HFFc6 (cell line): ENCODE results near the gene SP140. TPM values are rescaled to one million over a fixed set of nuclear protein-coding genes. Genes with fewer than 3 reads are reported as not detected.
"Not testable (repeated sequence)": the region's sequence is repeated elsewhere in the genome, so short reads cannot be mapped to it uniquely, and the experiment has no call there.

ENCODE experiments used
- DNase-seq: peaks from one replicate; pipeline ENCODE4 v3.0.0-alpha.2; 2018
- H3K27ac Mint-ChIP-seq: 2 replicates; pipeline ENCODE4 v1.8.0; 2020; ENCODE audit warnings: mild to moderate bottlenecking, mixed read lengths
- H3K27me3 Mint-ChIP-seq: 2 replicates; pipeline ENCODE4 v1.8.0; 2021; ENCODE audit warnings: mild to moderate bottlenecking, moderate library complexity, mixed read lengths; ENCODE audit not compliant: insufficient read depth
- H3K36me3 Mint-ChIP-seq: 2 replicates; pipeline ENCODE4 v1.8.0; 2021; ENCODE audit warnings: low read depth, mixed read lengths
- H3K4me1 Mint-ChIP-seq: 2 replicates; pipeline ENCODE4 v1.8.0; 2020; ENCODE audit warnings: low read depth, mixed read lengths
- H3K4me3 Mint-ChIP-seq: 2 replicates; pipeline ENCODE4 v1.8.0; 2020; ENCODE audit warnings: mild to moderate bottlenecking, moderate library complexity, mixed read lengths
- H3K9me3 Mint-ChIP-seq: 2 replicates; pipeline ENCODE4 v1.8.0; 2020; ENCODE audit warnings: mild to moderate bottlenecking, mixed read lengths
- total RNA-seq, 6 experiments: library from RNA; stranded (reverse); fragmentation: NEBNext Ultra II Directional; extraction: Animal tissue kit (Norgen Biotek cat#: 25700); gene quantifications; 2 replicates in 1 of 6; 3 replicates in 5 of 6; pipeline ENCODE4 v1.2.3, GENCODE V29; 2021
- TF ChIP-seq, protein P1 (sequence below): fragments of 200-600 bp; sonication (generic); IDR thresholded peaks from 2 replicates; pipeline ENCODE4 v1.5.0; 2021; ENCODE audit warnings: antibody characterized with exemption, mild to moderate bottlenecking

The SP140 gene
- total RNA-seq, 6 experiments from 2014 or later: 0.12 to 1.6 (median 0.69) TPM

DNA sequence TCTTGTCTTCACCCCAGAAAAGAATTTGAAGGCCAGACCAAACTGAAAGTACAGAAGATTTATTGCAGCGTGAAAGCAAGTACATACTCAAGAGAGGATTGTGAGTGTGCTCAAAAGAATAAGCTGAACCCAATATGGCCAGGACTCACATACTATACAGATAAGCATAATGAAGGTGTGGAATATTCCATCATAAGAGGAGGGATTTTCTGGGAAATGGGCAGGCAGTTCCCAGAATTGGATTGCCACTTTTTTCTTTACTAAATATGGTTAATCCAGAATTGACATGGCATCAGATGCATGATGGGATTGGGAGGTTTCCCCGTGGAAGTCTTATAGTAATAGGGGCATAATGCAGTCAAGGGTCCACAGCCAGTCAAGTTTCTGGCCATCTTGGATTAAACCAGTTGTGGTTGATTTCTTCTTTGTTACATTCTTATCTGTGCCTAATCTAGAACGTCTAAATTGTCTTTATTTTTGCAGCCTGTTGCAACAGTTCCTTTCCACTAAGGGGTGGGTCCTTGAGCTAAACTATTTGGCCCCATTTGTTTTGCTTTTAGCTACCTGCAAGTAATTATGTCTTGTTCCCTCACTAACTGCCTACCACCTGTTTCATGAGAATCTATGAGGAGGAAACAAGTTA lies 110.4 kb downstream of the SP140 start:
- Mint-ChIP-seq H3K36me3 (peaks cover 50% of the 10 kb centered on the region), H3K27ac (no peak overlapping the region), H3K9me3 (no peaks in the 10 kb centered on the region), H3K4me1 (peaks cover 27% of the 10 kb centered on the region), H3K27me3 (no peaks in the 10 kb centered on the region), H3K4me3 (no peak overlapping the region)
- no peak for DNase-seq
- TF ChIP-seq, protein P1, sequence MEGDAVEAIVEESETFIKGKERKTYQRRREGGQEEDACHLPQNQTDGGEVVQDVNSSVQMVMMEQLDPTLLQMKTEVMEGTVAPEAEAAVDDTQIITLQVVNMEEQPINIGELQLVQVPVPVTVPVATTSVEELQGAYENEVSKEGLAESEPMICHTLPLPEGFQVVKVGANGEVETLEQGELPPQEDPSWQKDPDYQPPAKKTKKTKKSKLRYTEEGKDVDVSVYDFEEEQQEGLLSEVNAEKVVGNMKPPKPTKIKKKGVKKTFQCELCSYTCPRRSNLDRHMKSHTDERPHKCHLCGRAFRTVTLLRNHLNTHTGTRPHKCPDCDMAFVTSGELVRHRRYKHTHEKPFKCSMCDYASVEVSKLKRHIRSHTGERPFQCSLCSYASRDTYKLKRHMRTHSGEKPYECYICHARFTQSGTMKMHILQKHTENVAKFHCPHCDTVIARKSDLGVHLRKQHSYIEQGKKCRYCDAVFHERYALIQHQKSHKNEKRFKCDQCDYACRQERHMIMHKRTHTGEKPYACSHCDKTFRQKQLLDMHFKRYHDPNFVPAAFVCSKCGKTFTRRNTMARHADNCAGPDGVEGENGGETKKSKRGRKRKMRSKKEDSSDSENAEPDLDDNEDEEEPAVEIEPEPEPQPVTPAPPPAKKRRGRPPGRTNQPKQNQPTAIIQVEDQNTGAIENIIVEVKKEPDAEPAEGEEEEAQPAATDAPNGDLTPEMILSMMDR: no peak

DNA sequence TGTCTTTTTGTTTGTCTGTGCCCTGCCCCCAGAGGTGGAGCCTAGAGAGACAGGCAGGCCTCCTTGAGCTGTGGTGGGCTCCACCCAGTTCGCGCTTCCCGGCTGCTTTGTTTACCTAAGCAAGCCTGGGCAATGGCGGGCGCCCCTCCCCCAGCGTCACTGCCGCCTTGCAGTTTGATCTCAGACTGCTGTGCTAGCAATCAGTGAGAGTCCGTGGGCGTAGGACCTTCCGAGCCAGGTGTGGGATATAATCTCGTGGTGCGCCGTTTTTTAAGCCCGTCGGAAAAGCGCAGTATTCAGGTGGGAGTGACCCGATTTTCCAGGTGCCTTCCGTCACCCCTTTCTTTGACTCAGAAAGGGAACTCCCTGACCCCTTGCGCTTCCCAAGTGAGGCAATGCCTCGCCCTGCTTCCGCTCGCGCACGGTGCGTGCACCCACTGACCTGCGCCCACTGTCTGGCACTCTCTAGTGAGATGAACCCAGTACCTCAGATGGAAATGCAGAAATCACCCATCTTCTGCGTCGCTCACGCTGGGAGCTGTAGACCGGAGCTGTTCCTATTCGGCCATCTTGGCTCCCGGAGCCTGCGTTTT lies 116.5 kb downstream of the SP140 start:
- not testable (repeated sequence) for H3K9me3 Mint-ChIP-seq, H3K27ac Mint-ChIP-seq, H3K27me3 Mint-ChIP-seq, H3K4me3 Mint-ChIP-seq, DNase-seq
- H3K4me1 Mint-ChIP-seq: peaks cover 38% of the 10 kb centered on the region
- H3K36me3 Mint-ChIP-seq: peaks cover 30% of the 10 kb centered on the region

DNA sequence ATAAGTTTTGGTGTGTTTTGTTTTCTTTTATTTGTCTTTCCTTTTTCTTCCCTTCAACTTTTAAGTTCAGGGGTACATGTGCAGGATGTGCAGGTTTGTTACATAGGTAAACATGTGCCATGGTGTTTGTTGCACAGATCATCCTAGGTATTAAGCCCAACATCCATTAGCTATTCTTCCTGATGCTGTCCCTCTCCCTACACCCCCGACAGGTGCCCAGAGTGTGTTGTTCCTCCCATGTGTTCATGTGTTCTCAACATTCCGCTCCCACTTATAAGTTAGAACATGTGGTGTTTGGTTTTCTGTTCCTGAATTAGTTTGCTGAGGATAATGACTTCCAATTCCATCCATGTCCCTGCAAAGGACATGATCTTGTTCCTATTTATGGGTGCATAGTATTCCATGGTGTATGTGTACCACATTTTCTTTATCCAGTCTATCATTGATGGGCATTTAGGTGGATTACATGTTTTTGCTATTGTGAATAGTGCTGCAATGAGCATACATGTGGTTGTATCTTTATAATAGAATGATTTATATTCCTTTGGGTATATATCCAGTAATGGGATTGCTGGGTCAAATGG lies 117.6 kb downstream of the SP140 start:
- not testable (repeated sequence) for H3K27ac Mint-ChIP-seq, DNase-seq, H3K4me3 Mint-ChIP-seq, H3K27me3 Mint-ChIP-seq, H3K9me3 Mint-ChIP-seq
- peaks cover 46% of the 10 kb centered on the region for H3K4me1 Mint-ChIP-seq
- peaks cover 32% of the 10 kb centered on the region for H3K36me3 Mint-ChIP-seq

DNA sequence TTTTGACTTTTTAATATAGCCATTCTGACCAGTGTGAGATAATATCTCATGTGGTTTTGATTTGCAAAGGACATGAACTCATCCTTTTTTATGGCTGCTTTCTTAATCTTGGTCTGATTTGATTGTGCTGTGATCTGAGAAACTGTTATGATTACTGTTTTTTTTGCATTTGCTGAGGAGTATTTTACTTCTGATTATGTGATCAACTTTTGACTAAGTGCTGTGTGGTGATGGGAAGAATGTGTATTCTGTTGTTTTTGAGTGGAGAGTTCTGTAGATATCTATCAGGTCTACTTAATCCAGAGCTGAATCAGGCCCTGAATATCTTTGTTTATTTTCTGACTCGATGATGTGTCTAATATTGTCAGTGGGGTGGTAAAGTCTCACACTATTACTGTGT lies 118.2 kb downstream of the SP140 start:
- DNase-seq: peak; percentile 56
- H3K27me3 Mint-ChIP-seq: no peaks in the 10 kb centered on the region
- peaks cover 9% of the 10 kb centered on the region for H3K9me3 Mint-ChIP-seq
- peaks cover 51% of the 10 kb centered on the region for H3K4me1 Mint-ChIP-seq
- H3K4me3 Mint-ChIP-seq: no peak overlapping the region
- H3K36me3 Mint-ChIP-seq: peaks cover 32% of the 10 kb centered on the region
- peak overlapping the region; percentile 54 for H3K27ac Mint-ChIP-seq
- TF ChIP-seq, protein P1: no peak

DNA sequence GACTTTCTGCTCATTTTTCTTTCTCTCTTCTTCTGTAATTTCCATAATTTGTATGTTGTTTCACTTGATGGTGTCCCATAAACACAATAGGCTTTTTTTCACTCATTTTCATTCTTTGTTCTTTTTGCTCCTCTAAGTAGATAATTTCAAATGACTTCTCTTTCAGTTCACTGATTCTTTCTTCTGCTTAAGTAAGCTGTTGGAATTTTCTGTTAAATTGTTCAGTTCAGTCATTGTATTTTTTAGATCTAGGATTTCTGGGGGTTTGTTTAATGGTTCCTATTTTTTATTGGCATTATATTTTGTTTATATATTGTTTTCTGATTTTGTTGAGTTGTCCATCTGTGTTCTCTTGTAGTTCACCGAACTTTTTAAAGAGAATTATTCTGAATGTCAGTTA lies 120.9 kb downstream of the SP140 start:
- no peak overlapping the region; the same call in 1 of the 2 replicates for H3K4me3 Mint-ChIP-seq
- H3K9me3 Mint-ChIP-seq: peaks cover 9% of the 10 kb centered on the region
- DNase-seq: no peak
- TF ChIP-seq, protein P1: no peak
- no peak overlapping the region for H3K27ac Mint-ChIP-seq
- H3K27me3 Mint-ChIP-seq: no peaks in the 10 kb centered on the region
- peaks cover 32% of the 10 kb centered on the region for H3K36me3 Mint-ChIP-seq
- peaks cover 51% of the 10 kb centered on the region for H3K4me1 Mint-ChIP-seq

DNA sequence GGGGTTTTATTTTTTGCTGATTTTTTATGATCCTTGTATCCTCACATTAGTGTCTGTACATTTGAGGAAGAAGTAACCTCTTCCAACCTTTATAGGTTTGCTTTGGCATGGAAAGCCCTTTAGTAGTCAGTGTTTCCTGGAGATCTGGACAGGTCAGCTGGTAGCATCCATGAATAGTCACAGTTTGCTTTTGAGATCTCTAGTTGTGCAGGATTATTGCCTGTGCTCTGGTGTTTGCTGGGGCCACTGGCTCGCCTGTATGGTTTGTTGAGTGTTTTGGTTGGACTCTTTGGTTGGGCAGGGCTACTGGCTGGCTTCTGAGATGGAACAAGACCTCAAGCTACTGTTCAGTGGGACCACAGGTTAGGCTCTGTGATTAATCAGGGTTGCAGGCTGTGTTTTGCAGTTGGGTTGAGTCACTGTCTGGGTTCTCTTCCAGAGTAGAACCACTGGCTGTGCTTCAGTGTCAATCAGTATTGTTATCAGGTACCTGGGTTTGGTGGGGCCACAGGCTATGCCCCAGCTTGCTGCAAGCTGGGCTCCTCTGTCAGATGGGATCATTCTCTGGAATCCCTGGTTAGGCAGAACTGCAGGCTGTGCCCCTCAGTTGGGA lies 121.5 kb downstream of the SP140 start:
- TF ChIP-seq, protein P1: no peak
- peaks cover 32% of the 10 kb centered on the region for H3K36me3 Mint-ChIP-seq
- no peak overlapping the region for H3K4me3 Mint-ChIP-seq
- no peak for DNase-seq
- H3K4me1 Mint-ChIP-seq: peaks cover 51% of the 10 kb centered on the region
- H3K27me3 Mint-ChIP-seq: no peaks in the 10 kb centered on the region
- H3K9me3 Mint-ChIP-seq: peaks cover 9% of the 10 kb centered on the region
- H3K27ac Mint-ChIP-seq: no peak overlapping the region
